Stimulated activated CD4-positive, alpha-beta T cell treated with anti-CD3 and anti-CD28 coated beads, TNF-alpha, amount 100 ng/mL, for 24 hours (primary cell): ENCODE results near the gene TSC22D1.
"Not testable (repeated sequence)": the region's sequence is repeated elsewhere in the genome, so short reads cannot be mapped to it uniquely, and the experiment has no call there.

ENCODE experiments used
- DNase-seq, 3 experiments: peaks; one replicate each; pipeline ENCODE4 v3.0.0-alpha.2; 2020; ENCODE audit warnings: low read depth in 3 of 3

The TSC22D1 gene

GRCh38 chr13:44573071-44573470 lies 3.1 kb downstream of the TSC22D1 start:
- DNase-seq = no peak

- no peak for DNase-seq
These were observed 9.5 kb downstream of the TSC22D1 start for GRCh38 chr13:44566601-44567000.

DNA sequence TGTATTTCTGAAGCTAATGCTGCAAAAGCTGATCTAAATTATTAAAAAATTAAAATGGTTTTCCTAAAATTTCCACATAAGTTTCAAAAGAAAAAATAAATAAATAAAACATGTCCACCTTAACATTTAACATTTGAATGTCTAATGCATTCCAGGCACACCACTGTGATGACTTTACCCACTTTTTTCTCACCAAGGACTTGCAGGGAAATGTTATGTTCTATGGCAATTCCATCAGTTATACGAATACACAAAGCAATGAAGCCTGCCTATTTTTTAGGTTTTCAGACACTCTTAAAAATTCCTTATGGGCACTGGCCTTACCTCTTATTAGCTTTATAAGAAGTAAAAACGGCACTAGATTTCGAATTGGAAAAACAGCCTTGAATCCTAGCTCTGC lies 10.2 kb downstream of the TSC22D1 start:
- DNase-seq = no peak

DNA sequence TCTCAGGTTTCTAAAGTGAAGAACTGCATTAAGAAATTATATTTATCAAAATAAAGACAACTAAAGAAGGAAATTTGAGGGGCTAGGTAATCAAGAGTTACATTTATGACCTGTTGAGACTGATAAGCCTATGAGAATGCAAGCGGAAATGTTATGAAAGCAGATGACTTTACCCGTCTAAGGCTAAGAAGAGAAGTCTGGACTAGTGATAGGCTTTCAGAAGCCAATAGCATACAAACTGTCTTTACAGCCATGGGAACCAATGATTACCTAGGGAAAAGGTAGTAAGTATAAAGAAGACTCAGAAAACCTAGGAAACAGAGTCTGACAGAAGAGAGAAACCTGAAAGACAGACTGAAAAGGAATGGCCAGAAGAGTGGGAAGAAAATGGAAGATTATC lies 11.2 kb downstream of the TSC22D1 start:
- no peak for DNase-seq

- DNase-seq = not testable (repeated sequence)
These were observed 13.3 kb downstream of the TSC22D1 start for GRCh38 chr13:44562853-44563252.

GRCh38 chr13:44561351-44561750 lies 14.8 kb downstream of the TSC22D1 start:
- no peak for DNase-seq

GRCh38 chr13:44557986-44558385 lies 18.1 kb downstream of the TSC22D1 start:
- no peak for DNase-seq

- no peak for DNase-seq
These were observed 20.9 kb downstream of the TSC22D1 start for GRCh38 chr13:44555207-44555606.

DNA sequence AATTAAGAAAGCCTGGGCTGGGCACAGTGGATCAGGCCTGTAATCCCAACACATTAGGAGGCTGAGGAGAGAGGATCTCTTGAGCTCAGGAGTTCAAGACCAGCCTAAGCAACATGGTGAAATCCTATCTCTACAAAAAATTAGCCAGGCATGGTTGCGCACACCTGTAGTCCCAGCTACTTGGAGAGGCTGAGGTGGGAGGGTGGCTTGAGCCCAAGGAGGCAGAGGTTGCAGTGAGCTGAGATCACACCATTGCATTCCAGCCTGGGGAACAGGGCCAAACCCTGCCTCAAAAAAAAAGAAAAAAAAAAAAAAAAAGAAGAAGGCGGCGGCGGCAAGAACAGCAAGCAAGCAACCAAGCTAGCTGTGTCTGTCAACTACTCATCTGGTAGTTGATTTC lies 26.7 kb downstream of the TSC22D1 start:
- no peak for DNase-seq

GRCh38 chr13:44546164-44546563 lies 30.0 kb downstream of the TSC22D1 start:
- DNase-seq = no peak

DNA sequence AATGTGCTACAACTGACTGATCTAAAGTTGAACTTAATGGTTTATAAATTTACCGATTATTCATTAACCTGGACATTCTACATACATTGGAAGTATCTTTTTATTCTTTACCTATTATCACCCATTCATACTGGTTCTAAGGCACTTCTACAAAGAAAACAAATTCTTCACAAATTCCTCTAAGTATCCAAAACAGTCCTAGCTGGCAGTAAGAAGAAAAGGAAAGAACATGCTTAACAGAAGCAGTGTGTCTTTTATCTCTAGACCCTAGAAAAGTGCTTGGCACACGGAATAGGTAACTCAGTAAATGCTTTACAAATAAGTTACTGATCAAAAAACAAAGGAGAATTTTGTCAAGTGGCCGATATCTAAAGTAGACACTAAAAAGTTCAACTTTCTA lies 32.8 kb downstream of the TSC22D1 start:
- no peak for DNase-seq

- DNase-seq = no peak
These were observed 33.8 kb downstream of the TSC22D1 start for GRCh38 chr13:44542361-44542760.

- DNase-seq = no peak
These were observed 34.5 kb downstream of the TSC22D1 start for GRCh38 chr13:44541601-44542000.

GRCh38 chr13:44540761-44541434 lies 35.2 kb downstream of the TSC22D1 start:
- DNase-seq = no peak

DNA sequence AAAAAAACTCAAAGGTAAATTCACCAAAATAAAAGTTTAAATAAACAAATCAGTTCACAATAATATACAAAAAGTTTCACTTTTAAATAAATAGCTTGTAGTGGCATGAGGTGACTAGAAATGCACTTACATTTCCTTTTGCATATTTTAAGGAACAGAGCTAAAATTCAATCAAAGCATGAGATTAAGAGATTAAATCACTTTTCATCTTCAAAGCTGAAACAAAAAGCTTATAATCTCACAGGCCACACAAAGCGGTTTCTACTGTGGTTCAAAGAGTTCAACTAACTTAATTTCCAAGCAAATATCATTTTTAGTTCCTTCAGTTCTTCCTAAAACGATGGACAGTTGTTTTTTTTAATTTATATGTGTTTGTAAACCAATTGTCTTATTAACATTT lies 38.9 kb downstream of the TSC22D1 start:
- DNase-seq = no peak

DNA sequence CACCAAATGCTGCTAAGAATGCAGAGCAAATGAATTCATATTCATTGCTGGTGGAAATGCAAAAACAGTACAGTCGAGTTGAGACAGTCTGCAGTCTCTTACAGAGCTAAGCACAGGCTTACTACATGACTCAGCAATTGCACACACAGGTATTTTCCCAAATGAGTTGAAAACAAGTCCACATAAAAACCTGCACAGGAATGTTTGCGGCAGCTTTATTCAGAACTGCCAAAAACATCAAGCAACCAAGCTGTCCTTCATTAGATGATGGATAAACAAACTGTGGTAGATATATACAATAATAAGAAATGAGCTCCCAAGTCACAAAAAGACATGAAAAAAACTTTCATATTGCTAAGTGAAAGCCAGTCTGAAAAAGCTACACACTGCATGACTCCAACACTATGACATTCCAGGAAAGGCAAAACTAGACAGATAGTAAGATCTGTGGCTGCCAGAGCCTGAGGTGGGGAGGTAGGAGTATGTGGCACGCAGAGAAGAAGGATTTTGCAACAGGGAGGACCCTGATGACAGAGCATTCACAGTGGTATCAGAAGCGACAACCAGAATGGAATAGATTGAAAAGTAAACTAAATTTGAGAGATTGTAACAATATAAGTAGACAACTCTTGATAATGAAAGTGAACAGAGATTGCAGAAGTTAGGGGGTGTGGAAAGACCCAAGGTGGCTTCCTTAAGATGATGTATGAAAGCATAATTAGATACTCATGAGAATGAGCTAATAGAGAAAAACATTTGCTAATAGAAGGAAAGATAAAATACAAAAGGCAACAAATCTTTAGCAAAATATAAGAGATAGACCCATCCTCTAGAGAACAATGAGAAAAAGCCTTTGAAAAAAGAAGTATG lies 52.7 kb downstream of the TSC22D1 start:
- no peak for DNase-seq

DNA sequence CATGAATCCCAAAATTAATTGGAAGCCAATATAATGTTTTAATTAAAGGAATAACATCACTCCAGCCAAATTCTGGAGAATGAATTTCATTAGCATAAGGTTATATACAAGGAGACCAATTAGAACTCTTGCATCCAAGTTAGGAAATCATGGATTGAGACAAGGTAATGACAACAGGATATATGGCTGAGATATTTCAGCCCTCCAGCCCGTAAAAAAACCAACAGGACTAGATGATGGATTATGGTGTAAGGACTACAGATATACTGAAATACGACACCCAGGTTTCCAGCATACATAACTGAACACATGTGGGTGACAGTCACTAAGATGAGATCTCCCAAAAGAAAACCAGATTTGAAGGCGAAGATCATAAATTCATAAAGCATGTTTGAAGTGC lies 56.5 kb downstream of the TSC22D1 start:
- DNase-seq = no peak

DNA sequence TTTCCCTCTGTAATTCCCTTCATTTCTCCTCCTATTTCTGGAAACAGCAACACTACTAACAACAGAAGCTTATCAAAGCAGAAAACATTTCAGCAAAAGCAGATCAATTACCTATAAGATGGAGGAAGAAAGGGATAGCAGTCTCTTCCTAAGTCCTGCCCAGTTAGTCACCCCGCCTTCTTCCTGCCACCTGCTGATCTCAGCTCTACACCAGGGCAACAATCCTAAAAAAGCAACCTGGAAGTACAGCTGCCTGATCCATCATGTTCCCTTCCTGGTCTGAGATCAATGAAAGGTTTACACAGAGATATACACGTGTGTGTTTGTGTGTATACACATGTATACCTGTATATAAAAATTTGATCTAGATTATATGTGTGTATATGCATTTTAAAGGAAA lies 59.4 kb downstream of the TSC22D1 start:
- no peak for DNase-seq

DNA sequence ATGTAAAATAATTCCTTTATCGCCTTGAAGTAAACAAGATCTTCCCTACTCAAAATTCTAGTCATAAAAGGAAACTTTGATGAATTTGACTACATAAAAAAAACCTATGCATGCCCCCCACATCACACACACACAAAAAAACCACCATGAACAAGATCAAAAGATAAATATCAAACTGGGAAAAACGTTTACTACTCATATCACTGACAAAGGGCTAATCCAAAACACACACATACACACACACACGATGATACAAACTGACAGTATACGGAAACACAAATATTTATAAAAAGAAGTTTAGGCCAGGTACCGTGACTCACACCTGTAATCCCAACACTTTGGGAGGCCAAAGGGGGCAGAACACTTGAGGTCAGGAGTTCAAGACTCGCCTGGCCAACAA lies 61.9 kb downstream of the TSC22D1 start:
- no peak for DNase-seq

GRCh38 chr13:44509853-44510252 lies 66.3 kb downstream of the TSC22D1 start:
- not testable (repeated sequence) for DNase-seq

GRCh38 chr13:44508562-44509077 lies 67.5 kb downstream of the TSC22D1 start:
- DNase-seq = no peak

- no peak for DNase-seq
These were observed 68.5 kb downstream of the TSC22D1 start for GRCh38 chr13:44507639-44508038.

- no peak for DNase-seq
These were observed 69.4 kb downstream of the TSC22D1 start for GRCh38 chr13:44506719-44507118.
